AG09309 (cell line): ENCODE data around the gene LRP2.

Experiments used
- DNase-seq: peaks from one replicate; pipeline ENCODE4 v3.0.0-alpha.2; 2010; ENCODE audit warnings: low read depth
- H3K4me3 ChIP-seq: 2 replicates; pipeline ENCODE4 v1.5.1; 2011; ENCODE audit warnings: mild to moderate bottlenecking, low read depth, low read length, moderate library complexity; ENCODE audit not compliant: control insufficient read depth
- CTCF ChIP-seq: IDR thresholded peaks from 2 replicates; pipeline ENCODE4 v1.5.1; 2011; ENCODE audit warnings: mild to moderate bottlenecking, low read depth, low read length, inconsistent platforms; ENCODE audit not compliant: insufficient read depth, control insufficient read depth; ENCODE audit errors: missing control alignments

LRP2 gene

GRCh38 chr2:169388161-169388560 is 25.8 kb upstream of the LRP2 start:
- no peak overlapping the region for H3K4me3 ChIP-seq
- no peak for TF ChIP-seq CTCF
- no peak for DNase-seq

- TF ChIP-seq CTCF: no peak
- no peak overlapping the region for H3K4me3 ChIP-seq
- no peak for DNase-seq
These were observed 24.4 kb upstream of the LRP2 start for GRCh38 chr2:169386722-169387121.

GRCh38 chr2:169384816-169385215 is 22.5 kb upstream of the LRP2 start:
- TF ChIP-seq CTCF: no peak
- DNase-seq: no peak
- no peak overlapping the region for H3K4me3 ChIP-seq

- no peak for TF ChIP-seq CTCF
- H3K4me3 ChIP-seq: no peak overlapping the region
- DNase-seq: no peak
These were observed 10.2 kb upstream of the LRP2 start for GRCh38 chr2:169372561-169372960.

GRCh38 chr2:169366066-169366465 is 3.7 kb upstream of the LRP2 start:
- no peak for TF ChIP-seq CTCF
- H3K4me3 ChIP-seq: no peak overlapping the region
- no peak for DNase-seq

GRCh38 chr2:169365029-169365480 is 2.7 kb upstream of the LRP2 start:
- DNase-seq: no peak
- H3K4me3 ChIP-seq: no peak overlapping the region; the same call in 1 of the 2 replicates
- TF ChIP-seq CTCF: no peak
